Measurements from ENCODE around the gene MBD3L4.
"Not testable (repeated sequence)": the region's sequence is repeated elsewhere in the genome, so short reads cannot be mapped to it uniquely, and the experiment has no call there.

The MBD3L4 gene

GRCh38 chr19:7041563-7041962 is 1.6 kb upstream of the MBD3L4 start:
- not testable (repeated sequence) for DNase-seq

- not testable (repeated sequence) for DNase-seq
These were observed 9.7 kb downstream of the MBD3L4 start, which contains the start of gene MBD3L5 for GRCh38 chr19:7030278-7030677. TSS of gene MBD3L5 (plus strand) at chr19:7030578. CDS start at chr19:7030612, 34 bp downstream.

GRCh38 chr19:7028790-7029189 is 11.2 kb downstream of the MBD3L4 start:
- not testable (repeated sequence) for DNase-seq

GRCh38 chr19:7021331-7021730 is 18.6 kb downstream of the MBD3L4 start, which contains the start of gene MBD3L2B:
TSS of gene MBD3L2B (minus strand) at chr19:7021431. CDS start at chr19:7021397, 34 bp downstream.
- DNase-seq, result not testable (repeated sequence)

GRCh38 chr19:7018828-7019227 is 21.2 kb downstream of the MBD3L4 start:
- no peak for DNase-seq

- DNase-seq, result no peak
These were observed 26.3 kb downstream of the MBD3L4 start for GRCh38 chr19:7013678-7014077.

- no peak for DNase-seq
These were observed 29.0 kb downstream of the MBD3L4 start for GRCh38 chr19:7010722-7011593.

- no peak for DNase-seq
These were observed 32.1 kb downstream of the MBD3L4 start for GRCh38 chr19:7007859-7008258.

GRCh38 chr19:7006135-7006704 is 33.8 kb downstream of the MBD3L4 start:
- no peak for DNase-seq

- DNase-seq, result peak in 1 of 2 donors; percentile 41
These were observed 35.6 kb downstream of the MBD3L4 start for GRCh38 chr19:7004313-7004931.

- no peak for DNase-seq
These were observed 39.2 kb downstream of the MBD3L4 start for GRCh38 chr19:7000816-7001215.

- no peak for DNase-seq
These were observed 39.6 kb downstream of the MBD3L4 start for GRCh38 chr19:7000333-7000732.

- no peak for DNase-seq
These were observed 40.0 kb downstream of the MBD3L4 start for GRCh38 chr19:6999933-7000332.

- DNase-seq, result no peak
These were observed 42.1 kb downstream of the MBD3L4 start for GRCh38 chr19:6997679-6998445.

- no peak for DNase-seq
These were observed 43.2 kb downstream of the MBD3L4 start for GRCh38 chr19:6996810-6997209.

- no peak for DNase-seq
These were observed 44.9 kb downstream of the MBD3L4 start for GRCh38 chr19:6995054-6995453.

GRCh38 chr19:6988257-6988656 is 51.7 kb downstream of the MBD3L4 start:
- no peak for DNase-seq

- no peak for DNase-seq
These were observed 52.1 kb downstream of the MBD3L4 start for GRCh38 chr19:6987850-6988249.

Measured in CD4-positive, alpha-beta T cell treated with Interleukin-4 for 1 hour (primary cell).